Nephron (organoid): ENCODE data around the gene SERHL2.
"Not testable (repeated sequence)": the region's sequence is repeated elsewhere in the genome, so short reads cannot be mapped to it uniquely, and the experiment has no call there.

Experiments
- H3K27ac Mint-ChIP-seq, 3 experiments: 2 replicates each; pipeline ENCODE4 v1.8.0; 2020; ENCODE audit warnings: mixed read lengths in 3 of 3, mild to moderate bottlenecking in 2 of 3, moderate library complexity in 1 of 3
- H3K27me3 Mint-ChIP-seq: 2 replicates; pipeline ENCODE4 v1.8.0; 2021; ENCODE audit warnings: low read depth, mild to moderate bottlenecking, moderate library complexity, mixed read lengths
- H3K36me3 Mint-ChIP-seq: 2 replicates; pipeline ENCODE4 v1.8.0; 2020; ENCODE audit warnings: low read depth, mixed read lengths
- H3K4me1 Mint-ChIP-seq: 2 replicates; pipeline ENCODE4 v1.8.0; 2020; ENCODE audit warnings: mixed read lengths
- H3K4me3 Mint-ChIP-seq, 3 experiments: 2 replicates each; pipeline ENCODE4 v1.8.0; 2020; ENCODE audit warnings: mild to moderate bottlenecking in 3 of 3, mixed read lengths in 3 of 3, moderate library complexity in 2 of 3
- H3K9me3 Mint-ChIP-seq: 2 replicates; pipeline ENCODE4 v1.8.0; 2020; ENCODE audit warnings: mixed read lengths
- TF ChIP-seq, protein P1 (sequence below), 3 experiments: fragments of 200-600 bp; sonication (generic); IDR thresholded peaks; one replicate each; pipeline ENCODE4 v1.5.0; 2021; ENCODE audit warnings: antibody characterized with exemption in 3 of 3; ENCODE audit not compliant: unreplicated experiment in 3 of 3

SERHL2 gene

DNA sequence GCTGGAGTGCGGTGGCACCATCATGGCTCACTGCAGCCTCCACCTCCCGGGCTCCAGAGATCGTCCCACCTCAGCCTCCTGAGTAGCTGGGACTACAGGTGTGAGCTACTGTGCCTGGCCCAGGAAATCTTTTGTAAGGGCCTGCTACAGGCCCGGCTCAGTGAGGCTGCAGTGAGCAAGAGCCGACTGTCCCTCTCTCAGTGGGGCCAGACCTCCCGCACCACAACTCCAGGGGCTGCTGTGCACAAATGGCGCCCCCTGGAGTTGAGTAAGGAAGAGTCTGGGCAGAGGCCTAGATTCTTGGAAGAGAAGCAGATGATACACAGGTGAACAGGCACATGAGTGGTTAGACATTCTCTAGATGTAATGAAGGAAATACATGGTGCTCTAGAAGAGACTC, 7.0 kb downstream of the SERHL2 start:
- TF ChIP-seq, protein P1, sequence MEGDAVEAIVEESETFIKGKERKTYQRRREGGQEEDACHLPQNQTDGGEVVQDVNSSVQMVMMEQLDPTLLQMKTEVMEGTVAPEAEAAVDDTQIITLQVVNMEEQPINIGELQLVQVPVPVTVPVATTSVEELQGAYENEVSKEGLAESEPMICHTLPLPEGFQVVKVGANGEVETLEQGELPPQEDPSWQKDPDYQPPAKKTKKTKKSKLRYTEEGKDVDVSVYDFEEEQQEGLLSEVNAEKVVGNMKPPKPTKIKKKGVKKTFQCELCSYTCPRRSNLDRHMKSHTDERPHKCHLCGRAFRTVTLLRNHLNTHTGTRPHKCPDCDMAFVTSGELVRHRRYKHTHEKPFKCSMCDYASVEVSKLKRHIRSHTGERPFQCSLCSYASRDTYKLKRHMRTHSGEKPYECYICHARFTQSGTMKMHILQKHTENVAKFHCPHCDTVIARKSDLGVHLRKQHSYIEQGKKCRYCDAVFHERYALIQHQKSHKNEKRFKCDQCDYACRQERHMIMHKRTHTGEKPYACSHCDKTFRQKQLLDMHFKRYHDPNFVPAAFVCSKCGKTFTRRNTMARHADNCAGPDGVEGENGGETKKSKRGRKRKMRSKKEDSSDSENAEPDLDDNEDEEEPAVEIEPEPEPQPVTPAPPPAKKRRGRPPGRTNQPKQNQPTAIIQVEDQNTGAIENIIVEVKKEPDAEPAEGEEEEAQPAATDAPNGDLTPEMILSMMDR (IDR thresholded peaks at IDR 0.05; ENCODE audit: unreplicated experiment in 3 of 3) = peak; percentile 23 to 37 (median 33)
- Mint-ChIP-seq H3K4me3 (no peak overlapping the region), H3K4me1 (peaks cover 15% of the 10 kb centered on the region), H3K36me3 (peaks cover 8% of the 10 kb centered on the region), H3K27ac (peak overlapping the region; percentile 66 to 86 (median 80)), H3K9me3 (no peaks in the 10 kb centered on the region), H3K27me3 (no peaks in the 10 kb centered on the region)

DNA sequence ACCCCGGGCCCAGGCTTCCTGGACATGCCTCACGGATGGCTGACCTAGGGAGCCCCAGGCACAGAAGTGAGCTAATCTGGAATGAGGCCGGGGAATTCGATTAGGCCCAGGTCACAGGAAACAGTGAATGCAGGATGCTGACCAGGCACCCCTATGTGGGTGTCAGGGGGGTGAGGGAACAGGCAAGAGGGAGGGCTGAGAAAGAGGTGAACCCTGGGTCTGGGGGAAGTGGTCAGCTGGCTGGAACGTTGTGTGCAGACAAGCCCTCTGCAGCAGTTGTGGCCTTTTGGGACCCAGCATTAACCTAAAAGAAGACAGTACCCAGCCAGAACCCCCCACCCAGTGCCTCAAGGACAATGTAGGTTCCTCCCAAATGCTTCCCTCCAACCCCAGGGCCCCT, 8.1 kb downstream of the SERHL2 start:
- Mint-ChIP-seq H3K4me3 (no peak overlapping the region), H3K27me3 (no peaks in the 10 kb centered on the region), H3K27ac (peak overlapping the region in 2 of 3 experiments; percentile 59 to 86), H3K9me3 (no peaks in the 10 kb centered on the region), H3K4me1 (peaks cover 15% of the 10 kb centered on the region), H3K36me3 (peaks cover 9% of the 10 kb centered on the region)
- TF ChIP-seq, protein P1 (IDR thresholded peaks at IDR 0.05; ENCODE audit: unreplicated experiment in 3 of 3) = no peak

DNA sequence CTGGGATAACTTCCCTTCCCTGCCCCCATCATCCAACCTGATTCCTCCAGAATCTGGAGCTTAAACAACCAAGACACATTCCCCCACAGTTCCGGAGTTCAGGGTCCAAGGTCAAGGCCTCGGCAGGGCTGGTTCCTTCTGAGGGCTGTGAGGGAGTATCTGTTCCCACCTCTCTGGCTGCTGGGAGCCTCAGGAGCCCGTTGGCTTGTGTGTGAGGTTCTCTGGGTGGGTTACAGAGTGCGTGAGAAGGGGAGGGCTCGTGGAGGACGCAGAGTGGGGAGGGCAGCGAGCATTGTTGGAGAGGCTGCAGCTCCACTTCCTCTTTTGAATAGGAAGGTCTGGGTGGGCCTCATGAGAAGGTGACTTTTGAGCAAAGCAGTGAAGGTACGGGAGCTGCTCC, 8.5 kb downstream of the SERHL2 start:
- TF ChIP-seq, protein P1 (IDR thresholded peaks at IDR 0.05; ENCODE audit: unreplicated experiment in 3 of 3) = no peak
- peaks cover 15% of the 10 kb centered on the region for H3K4me1 Mint-ChIP-seq
- no peaks in the 10 kb centered on the region for H3K9me3 Mint-ChIP-seq
- H3K36me3 Mint-ChIP-seq = peaks cover 9% of the 10 kb centered on the region
- peak overlapping the region; percentile 42 to 86 (median 59) for H3K27ac Mint-ChIP-seq
- peak overlapping the region in 1 of 3 experiments; percentile 12 for H3K4me3 Mint-ChIP-seq
- no peaks in the 10 kb centered on the region for H3K27me3 Mint-ChIP-seq

DNA sequence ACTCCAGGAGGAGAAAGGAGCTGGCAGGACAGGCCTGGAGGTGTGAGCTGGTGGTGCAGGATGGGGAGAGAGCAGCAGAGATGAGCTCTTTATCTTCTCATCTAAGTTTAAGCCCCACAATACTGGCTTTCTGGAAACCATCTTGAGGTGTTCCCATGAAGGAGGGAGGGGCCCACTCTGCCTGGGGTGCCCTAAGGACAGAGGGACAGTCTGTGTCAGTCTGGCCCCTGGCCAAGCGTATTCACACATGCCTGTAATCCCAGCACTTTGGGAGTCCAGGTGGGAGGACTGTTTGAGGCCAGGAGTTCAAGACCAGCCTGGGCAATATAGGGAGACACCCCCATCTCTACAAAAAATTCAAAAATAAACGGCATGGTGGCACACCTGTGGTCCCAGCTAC, 8.9 kb downstream of the SERHL2 start:
- Mint-ChIP-seq H3K4me3 (peak overlapping the region in 1 of 3 experiments; percentile 12), H3K9me3 (no peaks in the 10 kb centered on the region), H3K27me3 (no peaks in the 10 kb centered on the region), H3K36me3 (peaks cover 9% of the 10 kb centered on the region), H3K27ac (peak overlapping the region; percentile 42 to 86 (median 59)), H3K4me1 (peaks cover 15% of the 10 kb centered on the region)
- TF ChIP-seq, protein P1 (IDR thresholded peaks at IDR 0.05; ENCODE audit: unreplicated experiment in 3 of 3) = no peak

DNA sequence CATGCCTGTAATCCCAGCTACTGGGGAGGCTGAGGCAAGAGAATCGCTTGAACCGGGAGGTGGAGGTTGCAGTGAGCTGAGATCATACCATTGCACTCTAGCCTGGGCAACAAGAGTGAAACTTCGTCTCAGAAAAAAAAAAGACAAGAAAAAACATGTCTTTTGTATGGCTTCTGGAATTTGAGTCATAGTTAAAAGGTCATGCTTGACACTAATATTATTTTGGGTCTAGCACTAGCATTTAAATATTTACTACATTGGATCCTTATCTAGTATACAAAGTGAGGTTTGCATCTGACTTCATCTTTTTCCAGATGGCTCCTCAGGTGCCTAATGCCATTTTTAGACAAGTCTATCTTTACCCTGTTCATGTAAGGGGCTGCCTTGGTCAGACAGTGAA, 10.2 kb downstream of the SERHL2 start:
- H3K9me3 Mint-ChIP-seq, H3K36me3 Mint-ChIP-seq, H3K4me3 Mint-ChIP-seq, H3K27ac Mint-ChIP-seq, H3K27me3 Mint-ChIP-seq: not testable (repeated sequence)
- H3K4me1 Mint-ChIP-seq = peaks cover 15% of the 10 kb centered on the region

DNA sequence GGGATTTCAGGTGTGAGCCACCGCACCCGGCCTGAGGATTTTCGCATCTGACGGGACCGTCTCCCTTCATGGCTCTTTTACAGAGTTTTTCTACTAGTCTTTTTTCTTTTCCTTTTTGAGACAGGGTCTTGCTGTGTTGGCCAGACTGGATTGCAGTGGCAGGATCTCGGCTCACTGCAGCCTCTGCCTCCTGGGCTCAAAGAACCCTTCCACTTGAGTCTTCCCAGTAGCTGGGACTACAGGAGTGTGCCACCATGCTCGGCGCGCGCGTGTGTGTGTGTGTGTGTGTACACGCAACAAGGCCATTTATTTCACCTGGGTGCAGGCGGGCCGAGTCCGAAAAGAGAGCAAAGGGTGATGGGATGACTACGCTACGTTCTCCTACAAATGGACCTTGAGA, 10.9 kb downstream of the SERHL2 start:
- TF ChIP-seq, protein P1 (IDR thresholded peaks at IDR 0.05; ENCODE audit: unreplicated experiment in 3 of 3) = no peak
- H3K27me3 Mint-ChIP-seq = no peaks in the 10 kb centered on the region
- peaks cover 12% of the 10 kb centered on the region for H3K36me3 Mint-ChIP-seq
- H3K9me3 Mint-ChIP-seq = no peaks in the 10 kb centered on the region
- no peak overlapping the region for H3K4me3 Mint-ChIP-seq
- H3K27ac Mint-ChIP-seq = no peak overlapping the region
- H3K4me1 Mint-ChIP-seq = peaks cover 15% of the 10 kb centered on the region
